GM23338 (cell line): ENCODE data around the gene C11orf21.

Experiments used
- CREB1 ChIP-seq: fragments of 250-450 bp; sonication (Bioruptor Pico); IDR thresholded peaks from 2 replicates; pipeline ENCODE4 v1.5.0; 2020; ENCODE audit warnings: low read depth, mild to moderate bottlenecking, moderate library complexity
- EZH2 ChIP-seq: fragments of 200-600 bp; sonication (generic); IDR thresholded peaks from one replicate; pipeline ENCODE4 v1.8.0; 2017; ENCODE audit warnings: antibody characterized with exemption, mild to moderate bottlenecking, low read depth; ENCODE audit not compliant: unreplicated experiment
- EZH2phosphoT487 ChIP-seq: fragments of 200-600 bp; sonication (generic); IDR thresholded peaks from one replicate; pipeline ENCODE4 v1.8.1; 2018; ENCODE audit warnings: antibody characterized with exemption; ENCODE audit not compliant: unreplicated experiment
- JUNB ChIP-seq: IDR thresholded peaks from one replicate; pipeline ENCODE4 v1.6.1; 2016; ENCODE audit warnings: antibody characterized with exemption; ENCODE audit not compliant: unreplicated experiment
- POLR2AphosphoS5 ChIP-seq: IDR thresholded peaks from 2 replicates; pipeline ENCODE4 v1.6.1; 2016; ENCODE audit warnings: antibody characterized with exemption, low read depth
- STAT1 ChIP-seq: IDR thresholded peaks from one replicate; pipeline ENCODE4 v1.6.1; 2016; ENCODE audit warnings: antibody characterized with exemption; ENCODE audit not compliant: unreplicated experiment
- ZNF114 ChIP-seq: fragments of 250-450 bp; sonication (Bioruptor Pico); IDR thresholded peaks from 2 replicates; pipeline ENCODE4 v1.5.0; 2020; ENCODE audit warnings: mild to moderate bottlenecking, moderate library complexity
- TF ChIP-seq, protein P1 (sequence below), 2 experiments: fragments of 200-600 bp in 1 of 2; sonication (generic) in 1 of 2; conservative IDR thresholded peaks; 2 replicates each; pipeline versions ENCODE4 v1.5.1 to v1.6.1; 2016 to 2017; ENCODE audit warnings: antibody characterized with exemption in 2 of 2, low read depth in 2 of 2, mild to moderate bottlenecking in 2 of 2, moderate library complexity in 1 of 2
- TF ChIP-seq, protein P2 (sequence below): IDR thresholded peaks from one replicate; pipeline ENCODE4 v1.6.1; 2018; ENCODE audit warnings: antibody characterized with exemption; ENCODE audit not compliant: unreplicated experiment
- TF ChIP-seq, protein P3 (sequence below): IDR thresholded peaks from 2 replicates; pipeline ENCODE4 v1.6.1; 2016; ENCODE audit warnings: antibody characterized with exemption
- TF ChIP-seq, protein P4 (sequence below): fragments of 250-450 bp; sonication (Bioruptor Pico); IDR thresholded peaks from 2 replicates; pipeline ENCODE4 v1.5.0; 2020; ENCODE audit warnings: mild to moderate bottlenecking, moderate library complexity

DNA sequence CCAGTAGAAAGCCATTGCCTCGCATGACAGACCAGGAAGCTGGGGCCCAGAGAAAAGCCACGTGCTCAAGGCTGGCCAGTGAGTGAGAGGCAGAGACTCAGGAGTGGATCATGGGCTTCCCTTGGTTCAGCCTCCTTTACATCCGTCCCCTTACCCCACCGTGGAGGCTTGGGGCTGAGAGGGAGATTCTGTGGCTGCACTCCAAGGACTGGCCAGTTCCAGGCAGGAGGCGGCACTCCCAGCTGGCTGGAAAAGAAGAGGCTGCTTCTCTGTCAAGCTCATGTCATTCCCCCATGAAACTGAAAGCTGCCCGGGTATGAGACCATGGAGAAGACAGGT is 24.7 kb downstream of the C11orf21 start:
- TF ChIP-seq, protein P1, sequence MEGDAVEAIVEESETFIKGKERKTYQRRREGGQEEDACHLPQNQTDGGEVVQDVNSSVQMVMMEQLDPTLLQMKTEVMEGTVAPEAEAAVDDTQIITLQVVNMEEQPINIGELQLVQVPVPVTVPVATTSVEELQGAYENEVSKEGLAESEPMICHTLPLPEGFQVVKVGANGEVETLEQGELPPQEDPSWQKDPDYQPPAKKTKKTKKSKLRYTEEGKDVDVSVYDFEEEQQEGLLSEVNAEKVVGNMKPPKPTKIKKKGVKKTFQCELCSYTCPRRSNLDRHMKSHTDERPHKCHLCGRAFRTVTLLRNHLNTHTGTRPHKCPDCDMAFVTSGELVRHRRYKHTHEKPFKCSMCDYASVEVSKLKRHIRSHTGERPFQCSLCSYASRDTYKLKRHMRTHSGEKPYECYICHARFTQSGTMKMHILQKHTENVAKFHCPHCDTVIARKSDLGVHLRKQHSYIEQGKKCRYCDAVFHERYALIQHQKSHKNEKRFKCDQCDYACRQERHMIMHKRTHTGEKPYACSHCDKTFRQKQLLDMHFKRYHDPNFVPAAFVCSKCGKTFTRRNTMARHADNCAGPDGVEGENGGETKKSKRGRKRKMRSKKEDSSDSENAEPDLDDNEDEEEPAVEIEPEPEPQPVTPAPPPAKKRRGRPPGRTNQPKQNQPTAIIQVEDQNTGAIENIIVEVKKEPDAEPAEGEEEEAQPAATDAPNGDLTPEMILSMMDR (conservative IDR thresholded peaks at IDR 0.05; ENCODE audit: low read depth in 2 of 2), result no peak
- TF ChIP-seq, protein P2, sequence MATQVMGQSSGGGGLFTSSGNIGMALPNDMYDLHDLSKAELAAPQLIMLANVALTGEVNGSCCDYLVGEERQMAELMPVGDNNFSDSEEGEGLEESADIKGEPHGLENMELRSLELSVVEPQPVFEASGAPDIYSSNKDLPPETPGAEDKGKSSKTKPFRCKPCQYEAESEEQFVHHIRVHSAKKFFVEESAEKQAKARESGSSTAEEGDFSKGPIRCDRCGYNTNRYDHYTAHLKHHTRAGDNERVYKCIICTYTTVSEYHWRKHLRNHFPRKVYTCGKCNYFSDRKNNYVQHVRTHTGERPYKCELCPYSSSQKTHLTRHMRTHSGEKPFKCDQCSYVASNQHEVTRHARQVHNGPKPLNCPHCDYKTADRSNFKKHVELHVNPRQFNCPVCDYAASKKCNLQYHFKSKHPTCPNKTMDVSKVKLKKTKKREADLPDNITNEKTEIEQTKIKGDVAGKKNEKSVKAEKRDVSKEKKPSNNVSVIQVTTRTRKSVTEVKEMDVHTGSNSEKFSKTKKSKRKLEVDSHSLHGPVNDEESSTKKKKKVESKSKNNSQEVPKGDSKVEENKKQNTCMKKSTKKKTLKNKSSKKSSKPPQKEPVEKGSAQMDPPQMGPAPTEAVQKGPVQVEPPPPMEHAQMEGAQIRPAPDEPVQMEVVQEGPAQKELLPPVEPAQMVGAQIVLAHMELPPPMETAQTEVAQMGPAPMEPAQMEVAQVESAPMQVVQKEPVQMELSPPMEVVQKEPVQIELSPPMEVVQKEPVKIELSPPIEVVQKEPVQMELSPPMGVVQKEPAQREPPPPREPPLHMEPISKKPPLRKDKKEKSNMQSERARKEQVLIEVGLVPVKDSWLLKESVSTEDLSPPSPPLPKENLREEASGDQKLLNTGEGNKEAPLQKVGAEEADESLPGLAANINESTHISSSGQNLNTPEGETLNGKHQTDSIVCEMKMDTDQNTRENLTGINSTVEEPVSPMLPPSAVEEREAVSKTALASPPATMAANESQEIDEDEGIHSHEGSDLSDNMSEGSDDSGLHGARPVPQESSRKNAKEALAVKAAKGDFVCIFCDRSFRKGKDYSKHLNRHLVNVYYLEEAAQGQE, result no peak
- TF ChIP-seq POLR2AphosphoS5, result no peak
- TF ChIP-seq EZH2, result no peak
- TF ChIP-seq ZNF114 (CRISPR knock-in tag), result no peak
- TF ChIP-seq EZH2phosphoT487, result no peak
- no peak for TF ChIP-seq STAT1
- TF ChIP-seq CREB1 (CRISPR knock-in tag), result no peak
- TF ChIP-seq, protein P3, sequence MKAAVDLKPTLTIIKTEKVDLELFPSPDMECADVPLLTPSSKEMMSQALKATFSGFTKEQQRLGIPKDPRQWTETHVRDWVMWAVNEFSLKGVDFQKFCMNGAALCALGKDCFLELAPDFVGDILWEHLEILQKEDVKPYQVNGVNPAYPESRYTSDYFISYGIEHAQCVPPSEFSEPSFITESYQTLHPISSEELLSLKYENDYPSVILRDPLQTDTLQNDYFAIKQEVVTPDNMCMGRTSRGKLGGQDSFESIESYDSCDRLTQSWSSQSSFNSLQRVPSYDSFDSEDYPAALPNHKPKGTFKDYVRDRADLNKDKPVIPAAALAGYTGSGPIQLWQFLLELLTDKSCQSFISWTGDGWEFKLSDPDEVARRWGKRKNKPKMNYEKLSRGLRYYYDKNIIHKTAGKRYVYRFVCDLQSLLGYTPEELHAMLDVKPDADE, result no peak
- TF ChIP-seq JUNB, result no peak
- TF ChIP-seq, protein P4, sequence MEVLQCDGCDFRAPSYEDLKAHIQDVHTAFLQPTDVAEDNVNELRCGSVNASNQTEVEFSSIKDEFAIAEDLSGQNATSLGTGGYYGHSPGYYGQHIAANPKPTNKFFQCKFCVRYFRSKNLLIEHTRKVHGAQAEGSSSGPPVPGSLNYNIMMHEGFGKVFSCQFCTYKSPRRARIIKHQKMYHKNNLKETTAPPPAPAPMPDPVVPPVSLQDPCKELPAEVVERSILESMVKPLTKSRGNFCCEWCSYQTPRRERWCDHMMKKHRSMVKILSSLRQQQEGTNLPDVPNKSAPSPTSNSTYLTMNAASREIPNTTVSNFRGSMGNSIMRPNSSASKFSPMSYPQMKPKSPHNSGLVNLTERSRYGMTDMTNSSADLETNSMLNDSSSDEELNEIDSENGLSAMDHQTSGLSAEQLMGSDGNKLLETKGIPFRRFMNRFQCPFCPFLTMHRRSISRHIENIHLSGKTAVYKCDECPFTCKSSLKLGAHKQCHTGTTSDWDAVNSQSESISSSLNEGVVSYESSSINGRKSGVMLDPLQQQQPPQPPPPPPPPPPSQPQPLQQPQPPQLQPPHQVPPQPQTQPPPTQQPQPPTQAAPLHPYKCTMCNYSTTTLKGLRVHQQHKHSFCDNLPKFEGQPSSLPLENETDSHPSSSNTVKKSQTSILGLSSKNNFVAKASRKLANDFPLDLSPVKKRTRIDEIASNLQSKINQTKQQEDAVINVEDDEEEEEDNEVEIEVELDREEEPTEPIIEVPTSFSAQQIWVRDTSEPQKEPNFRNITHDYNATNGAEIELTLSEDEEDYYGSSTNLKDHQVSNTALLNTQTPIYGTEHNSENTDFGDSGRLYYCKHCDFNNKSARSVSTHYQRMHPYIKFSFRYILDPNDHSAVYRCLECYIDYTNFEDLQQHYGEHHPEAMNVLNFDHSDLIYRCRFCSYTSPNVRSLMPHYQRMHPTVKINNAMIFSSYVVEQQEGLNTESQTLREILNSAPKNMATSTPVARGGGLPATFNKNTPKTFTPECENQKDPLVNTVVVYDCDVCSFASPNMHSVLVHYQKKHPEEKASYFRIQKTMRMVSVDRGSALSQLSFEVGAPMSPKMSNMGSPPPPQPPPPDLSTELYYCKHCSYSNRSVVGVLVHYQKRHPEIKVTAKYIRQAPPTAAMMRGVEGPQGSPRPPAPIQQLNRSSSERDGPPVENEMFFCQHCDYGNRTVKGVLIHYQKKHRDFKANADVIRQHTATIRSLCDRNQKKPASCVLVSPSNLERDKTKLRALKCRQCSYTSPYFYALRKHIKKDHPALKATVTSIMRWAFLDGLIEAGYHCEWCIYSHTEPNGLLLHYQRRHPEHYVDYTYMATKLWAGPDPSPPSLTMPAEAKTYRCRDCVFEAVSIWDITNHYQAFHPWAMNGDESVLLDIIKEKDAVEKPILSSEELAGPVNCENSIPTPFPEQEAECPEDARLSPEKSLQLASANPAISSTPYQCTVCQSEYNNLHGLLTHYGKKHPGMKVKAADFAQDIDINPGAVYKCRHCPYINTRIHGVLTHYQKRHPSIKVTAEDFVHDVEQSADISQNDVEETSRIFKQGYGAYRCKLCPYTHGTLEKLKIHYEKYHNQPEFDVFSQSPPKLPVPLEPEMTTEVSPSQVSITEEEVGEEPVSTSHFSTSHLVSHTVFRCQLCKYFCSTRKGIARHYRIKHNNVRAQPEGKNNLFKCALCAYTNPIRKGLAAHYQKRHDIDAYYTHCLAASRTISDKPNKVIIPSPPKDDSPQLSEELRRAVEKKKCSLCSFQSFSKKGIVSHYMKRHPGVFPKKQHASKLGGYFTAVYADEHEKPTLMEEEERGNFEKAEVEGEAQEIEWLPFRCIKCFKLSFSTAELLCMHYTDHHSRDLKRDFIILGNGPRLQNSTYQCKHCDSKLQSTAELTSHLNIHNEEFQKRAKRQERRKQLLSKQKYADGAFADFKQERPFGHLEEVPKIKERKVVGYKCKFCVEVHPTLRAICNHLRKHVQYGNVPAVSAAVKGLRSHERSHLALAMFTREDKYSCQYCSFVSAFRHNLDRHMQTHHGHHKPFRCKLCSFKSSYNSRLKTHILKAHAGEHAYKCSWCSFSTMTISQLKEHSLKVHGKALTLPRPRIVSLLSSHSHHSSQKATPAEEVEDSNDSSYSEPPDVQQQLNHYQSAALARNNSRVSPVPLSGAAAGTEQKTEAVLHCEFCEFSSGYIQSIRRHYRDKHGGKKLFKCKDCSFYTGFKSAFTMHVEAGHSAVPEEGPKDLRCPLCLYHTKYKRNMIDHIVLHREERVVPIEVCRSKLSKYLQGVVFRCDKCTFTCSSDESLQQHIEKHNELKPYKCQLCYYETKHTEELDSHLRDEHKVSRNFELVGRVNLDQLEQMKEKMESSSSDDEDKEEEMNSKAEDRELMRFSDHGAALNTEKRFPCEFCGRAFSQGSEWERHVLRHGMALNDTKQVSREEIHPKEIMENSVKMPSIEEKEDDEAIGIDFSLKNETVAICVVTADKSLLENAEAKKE, result no peak
